WTC11 (cell line): ENCODE data around the gene CDCA8.

Source experiments
- CBFB ChIP-seq: sonication (generic); formaldehyde crosslinking; IDR thresholded peaks from 2 replicates; pipeline ENCODE4 v1.8.1; 2022; ENCODE audit warnings: mild to moderate bottlenecking, low read depth, missing genetic modification reagents
- JUN ChIP-seq: sonication (generic); formaldehyde crosslinking; IDR thresholded peaks from 2 replicates; pipeline ENCODE4 v1.8.0; 2023; ENCODE audit warnings: mild to moderate bottlenecking, missing genetic modification reagents
- RELA ChIP-seq: sonication (generic); formaldehyde crosslinking; IDR thresholded peaks from 2 replicates; pipeline ENCODE4 v1.8.1; 2022; ENCODE audit warnings: missing genetic modification reagents, mild to moderate bottlenecking, borderline replicate concordance
- ZNF263 ChIP-seq: sonication (generic); formaldehyde crosslinking; IDR thresholded peaks from 2 replicates; pipeline ENCODE4 v1.8.1; 2022; ENCODE audit warnings: low read depth, mild to moderate bottlenecking, moderate library complexity, missing genetic modification reagents
- TF ChIP-seq, protein P1 (sequence below): fragments of 200-600 bp; IDR thresholded peaks from 2 replicates; pipeline ENCODE4 v1.8.0; 2022; ENCODE audit warnings: antibody characterized with exemption
- TF ChIP-seq, protein P2 (sequence below): sonication (generic); formaldehyde crosslinking; IDR thresholded peaks from 2 replicates; pipeline ENCODE4 v1.8.1; 2023; ENCODE audit warnings: mild to moderate bottlenecking, missing genetic modification reagents, moderate library complexity
- TF ChIP-seq, protein P3 (sequence below): sonication (generic); formaldehyde crosslinking; IDR thresholded peaks from 2 replicates; pipeline ENCODE4 v1.8.1; 2022; ENCODE audit warnings: low read depth, mild to moderate bottlenecking, moderate library complexity, missing genetic modification reagents, borderline replicate concordance
- TF ChIP-seq, protein P4 (sequence below): sonication (generic); formaldehyde crosslinking; IDR thresholded peaks from 2 replicates; pipeline ENCODE4 v1.8.0; 2022; ENCODE audit warnings: mild to moderate bottlenecking, missing genetic modification reagents
- TF ChIP-seq, protein P5 (sequence below): sonication (generic); formaldehyde crosslinking; IDR thresholded peaks from 2 replicates; pipeline ENCODE4 v1.8.1; 2023; ENCODE audit warnings: mild to moderate bottlenecking, moderate library complexity, missing genetic modification reagents
- TF ChIP-seq, protein P6 (sequence below): sonication (generic); formaldehyde crosslinking; IDR thresholded peaks from 2 replicates; pipeline ENCODE4 v1.8.1; 2023; ENCODE audit warnings: mild to moderate bottlenecking, missing genetic modification reagents, moderate library complexity
- TF ChIP-seq, protein P7 (sequence below): sonication (generic); formaldehyde crosslinking; IDR thresholded peaks from 2 replicates; pipeline ENCODE4 v1.8.1; 2023; ENCODE audit warnings: mild to moderate bottlenecking, missing genetic modification reagents, borderline replicate concordance
- TF ChIP-seq, protein P8 (sequence below): sonication (generic); formaldehyde crosslinking; IDR thresholded peaks from 2 replicates; pipeline ENCODE4 v1.8.1; 2022; ENCODE audit warnings: low read depth, missing genetic modification reagents, borderline replicate concordance
- TF ChIP-seq, protein P9 (sequence below): sonication (generic); formaldehyde crosslinking; IDR thresholded peaks from 2 replicates; pipeline ENCODE4 v1.8.0; 2022; ENCODE audit warnings: mild to moderate bottlenecking, missing genetic modification reagents

DNA sequence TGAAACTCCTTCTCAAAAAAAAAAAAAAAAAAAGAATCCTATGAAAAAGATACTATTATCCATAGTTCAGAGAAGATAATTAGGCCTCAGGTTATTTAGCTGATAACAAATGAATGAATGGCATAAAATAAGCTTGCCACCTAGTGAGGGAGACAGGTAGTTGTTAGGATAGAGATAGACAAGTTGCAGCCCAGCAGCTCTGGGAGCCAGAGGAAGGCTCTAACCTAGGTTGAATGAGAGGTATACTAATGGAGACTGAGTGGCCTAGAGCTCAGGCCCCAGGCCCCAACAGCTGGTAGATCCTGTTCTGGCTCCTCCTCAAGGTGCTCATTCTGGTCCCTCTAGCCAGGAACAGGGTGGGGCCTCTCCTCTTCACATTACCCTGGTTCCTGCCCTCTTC, 37.0 kb upstream of the CDCA8 start:
- TF ChIP-seq, protein P1, sequence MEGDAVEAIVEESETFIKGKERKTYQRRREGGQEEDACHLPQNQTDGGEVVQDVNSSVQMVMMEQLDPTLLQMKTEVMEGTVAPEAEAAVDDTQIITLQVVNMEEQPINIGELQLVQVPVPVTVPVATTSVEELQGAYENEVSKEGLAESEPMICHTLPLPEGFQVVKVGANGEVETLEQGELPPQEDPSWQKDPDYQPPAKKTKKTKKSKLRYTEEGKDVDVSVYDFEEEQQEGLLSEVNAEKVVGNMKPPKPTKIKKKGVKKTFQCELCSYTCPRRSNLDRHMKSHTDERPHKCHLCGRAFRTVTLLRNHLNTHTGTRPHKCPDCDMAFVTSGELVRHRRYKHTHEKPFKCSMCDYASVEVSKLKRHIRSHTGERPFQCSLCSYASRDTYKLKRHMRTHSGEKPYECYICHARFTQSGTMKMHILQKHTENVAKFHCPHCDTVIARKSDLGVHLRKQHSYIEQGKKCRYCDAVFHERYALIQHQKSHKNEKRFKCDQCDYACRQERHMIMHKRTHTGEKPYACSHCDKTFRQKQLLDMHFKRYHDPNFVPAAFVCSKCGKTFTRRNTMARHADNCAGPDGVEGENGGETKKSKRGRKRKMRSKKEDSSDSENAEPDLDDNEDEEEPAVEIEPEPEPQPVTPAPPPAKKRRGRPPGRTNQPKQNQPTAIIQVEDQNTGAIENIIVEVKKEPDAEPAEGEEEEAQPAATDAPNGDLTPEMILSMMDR = no peak
- TF ChIP-seq, protein P2, sequence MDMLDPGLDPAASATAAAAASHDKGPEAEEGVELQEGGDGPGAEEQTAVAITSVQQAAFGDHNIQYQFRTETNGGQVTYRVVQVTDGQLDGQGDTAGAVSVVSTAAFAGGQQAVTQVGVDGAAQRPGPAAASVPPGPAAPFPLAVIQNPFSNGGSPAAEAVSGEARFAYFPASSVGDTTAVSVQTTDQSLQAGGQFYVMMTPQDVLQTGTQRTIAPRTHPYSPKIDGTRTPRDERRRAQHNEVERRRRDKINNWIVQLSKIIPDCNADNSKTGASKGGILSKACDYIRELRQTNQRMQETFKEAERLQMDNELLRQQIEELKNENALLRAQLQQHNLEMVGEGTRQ (CRISPR knock-in tag) = no peak
- TF ChIP-seq, protein P3, sequence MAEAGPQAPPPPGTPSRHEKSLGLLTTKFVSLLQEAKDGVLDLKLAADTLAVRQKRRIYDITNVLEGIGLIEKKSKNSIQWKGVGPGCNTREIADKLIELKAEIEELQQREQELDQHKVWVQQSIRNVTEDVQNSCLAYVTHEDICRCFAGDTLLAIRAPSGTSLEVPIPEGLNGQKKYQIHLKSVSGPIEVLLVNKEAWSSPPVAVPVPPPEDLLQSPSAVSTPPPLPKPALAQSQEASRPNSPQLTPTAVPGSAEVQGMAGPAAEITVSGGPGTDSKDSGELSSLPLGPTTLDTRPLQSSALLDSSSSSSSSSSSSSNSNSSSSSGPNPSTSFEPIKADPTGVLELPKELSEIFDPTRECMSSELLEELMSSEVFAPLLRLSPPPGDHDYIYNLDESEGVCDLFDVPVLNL (CRISPR knock-in tag) = no peak
- no peak for TF ChIP-seq JUN (CRISPR knock-in tag)
- TF ChIP-seq, protein P4, sequence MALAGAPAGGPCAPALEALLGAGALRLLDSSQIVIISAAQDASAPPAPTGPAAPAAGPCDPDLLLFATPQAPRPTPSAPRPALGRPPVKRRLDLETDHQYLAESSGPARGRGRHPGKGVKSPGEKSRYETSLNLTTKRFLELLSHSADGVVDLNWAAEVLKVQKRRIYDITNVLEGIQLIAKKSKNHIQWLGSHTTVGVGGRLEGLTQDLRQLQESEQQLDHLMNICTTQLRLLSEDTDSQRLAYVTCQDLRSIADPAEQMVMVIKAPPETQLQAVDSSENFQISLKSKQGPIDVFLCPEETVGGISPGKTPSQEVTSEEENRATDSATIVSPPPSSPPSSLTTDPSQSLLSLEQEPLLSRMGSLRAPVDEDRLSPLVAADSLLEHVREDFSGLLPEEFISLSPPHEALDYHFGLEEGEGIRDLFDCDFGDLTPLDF (CRISPR knock-in tag) = no peak
- TF ChIP-seq ZNF263 (CRISPR knock-in tag) = no peak
- TF ChIP-seq, protein P5, sequence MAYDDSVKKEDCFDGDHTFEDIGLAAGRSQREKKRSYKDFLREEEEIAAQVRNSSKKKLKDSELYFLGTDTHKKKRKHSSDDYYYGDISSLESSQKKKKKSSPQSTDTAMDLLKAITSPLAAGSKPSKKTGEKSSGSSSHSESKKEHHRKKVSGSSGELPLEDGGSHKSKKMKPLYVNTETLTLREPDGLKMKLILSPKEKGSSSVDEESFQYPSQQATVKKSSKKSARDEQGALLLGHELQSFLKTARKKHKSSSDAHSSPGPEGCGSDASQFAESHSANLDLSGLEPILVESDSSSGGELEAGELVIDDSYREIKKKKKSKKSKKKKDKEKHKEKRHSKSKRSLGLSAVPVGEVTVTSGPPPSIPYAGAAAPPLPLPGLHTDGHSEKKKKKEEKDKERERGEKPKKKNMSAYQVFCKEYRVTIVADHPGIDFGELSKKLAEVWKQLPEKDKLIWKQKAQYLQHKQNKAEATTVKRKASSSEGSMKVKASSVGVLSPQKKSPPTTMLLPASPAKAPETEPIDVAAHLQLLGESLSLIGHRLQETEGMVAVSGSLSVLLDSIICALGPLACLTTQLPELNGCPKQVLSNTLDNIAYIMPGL (CRISPR knock-in tag) = no peak
- TF ChIP-seq, protein P6, sequence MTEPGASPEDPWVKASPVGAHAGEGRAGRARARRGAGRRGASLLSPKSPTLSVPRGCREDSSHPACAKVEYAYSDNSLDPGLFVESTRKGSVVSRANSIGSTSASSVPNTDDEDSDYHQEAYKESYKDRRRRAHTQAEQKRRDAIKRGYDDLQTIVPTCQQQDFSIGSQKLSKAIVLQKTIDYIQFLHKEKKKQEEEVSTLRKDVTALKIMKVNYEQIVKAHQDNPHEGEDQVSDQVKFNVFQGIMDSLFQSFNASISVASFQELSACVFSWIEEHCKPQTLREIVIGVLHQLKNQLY = no peak
- TF ChIP-seq RELA (CRISPR knock-in tag) = no peak
- TF ChIP-seq, protein P7, sequence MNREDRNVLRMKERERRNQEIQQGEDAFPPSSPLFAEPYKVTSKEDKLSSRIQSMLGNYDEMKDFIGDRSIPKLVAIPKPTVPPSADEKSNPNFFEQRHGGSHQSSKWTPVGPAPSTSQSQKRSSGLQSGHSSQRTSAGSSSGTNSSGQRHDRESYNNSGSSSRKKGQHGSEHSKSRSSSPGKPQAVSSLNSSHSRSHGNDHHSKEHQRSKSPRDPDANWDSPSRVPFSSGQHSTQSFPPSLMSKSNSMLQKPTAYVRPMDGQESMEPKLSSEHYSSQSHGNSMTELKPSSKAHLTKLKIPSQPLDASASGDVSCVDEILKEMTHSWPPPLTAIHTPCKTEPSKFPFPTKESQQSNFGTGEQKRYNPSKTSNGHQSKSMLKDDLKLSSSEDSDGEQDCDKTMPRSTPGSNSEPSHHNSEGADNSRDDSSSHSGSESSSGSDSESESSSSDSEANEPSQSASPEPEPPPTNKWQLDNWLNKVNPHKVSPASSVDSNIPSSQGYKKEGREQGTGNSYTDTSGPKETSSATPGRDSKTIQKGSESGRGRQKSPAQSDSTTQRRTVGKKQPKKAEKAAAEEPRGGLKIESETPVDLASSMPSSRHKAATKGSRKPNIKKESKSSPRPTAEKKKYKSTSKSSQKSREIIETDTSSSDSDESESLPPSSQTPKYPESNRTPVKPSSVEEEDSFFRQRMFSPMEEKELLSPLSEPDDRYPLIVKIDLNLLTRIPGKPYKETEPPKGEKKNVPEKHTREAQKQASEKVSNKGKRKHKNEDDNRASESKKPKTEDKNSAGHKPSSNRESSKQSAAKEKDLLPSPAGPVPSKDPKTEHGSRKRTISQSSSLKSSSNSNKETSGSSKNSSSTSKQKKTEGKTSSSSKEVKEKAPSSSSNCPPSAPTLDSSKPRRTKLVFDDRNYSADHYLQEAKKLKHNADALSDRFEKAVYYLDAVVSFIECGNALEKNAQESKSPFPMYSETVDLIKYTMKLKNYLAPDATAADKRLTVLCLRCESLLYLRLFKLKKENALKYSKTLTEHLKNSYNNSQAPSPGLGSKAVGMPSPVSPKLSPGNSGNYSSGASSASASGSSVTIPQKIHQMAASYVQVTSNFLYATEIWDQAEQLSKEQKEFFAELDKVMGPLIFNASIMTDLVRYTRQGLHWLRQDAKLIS (CRISPR knock-in tag) = no peak
- no peak for TF ChIP-seq CBFB (CRISPR knock-in tag)
- TF ChIP-seq, protein P8, sequence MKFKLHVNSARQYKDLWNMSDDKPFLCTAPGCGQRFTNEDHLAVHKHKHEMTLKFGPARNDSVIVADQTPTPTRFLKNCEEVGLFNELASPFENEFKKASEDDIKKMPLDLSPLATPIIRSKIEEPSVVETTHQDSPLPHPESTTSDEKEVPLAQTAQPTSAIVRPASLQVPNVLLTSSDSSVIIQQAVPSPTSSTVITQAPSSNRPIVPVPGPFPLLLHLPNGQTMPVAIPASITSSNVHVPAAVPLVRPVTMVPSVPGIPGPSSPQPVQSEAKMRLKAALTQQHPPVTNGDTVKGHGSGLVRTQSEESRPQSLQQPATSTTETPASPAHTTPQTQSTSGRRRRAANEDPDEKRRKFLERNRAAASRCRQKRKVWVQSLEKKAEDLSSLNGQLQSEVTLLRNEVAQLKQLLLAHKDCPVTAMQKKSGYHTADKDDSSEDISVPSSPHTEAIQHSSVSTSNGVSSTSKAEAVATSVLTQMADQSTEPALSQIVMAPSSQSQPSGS (CRISPR knock-in tag) = no peak
- TF ChIP-seq, protein P9, sequence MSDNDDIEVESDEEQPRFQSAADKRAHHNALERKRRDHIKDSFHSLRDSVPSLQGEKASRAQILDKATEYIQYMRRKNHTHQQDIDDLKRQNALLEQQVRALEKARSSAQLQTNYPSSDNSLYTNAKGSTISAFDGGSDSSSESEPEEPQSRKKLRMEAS (CRISPR knock-in tag) = no peak
